ENCODE measurements around the gene ECT2. TPM values are rescaled to one million over a fixed set of nuclear protein-coding genes. Genes with fewer than 3 reads are reported as not detected.
A peak's percentile ranks its signal among the peaks of the same experiment; 100 is the strongest.
"Not testable (repeated sequence)": the region's sequence is repeated elsewhere in the genome, so short reads cannot be mapped to it uniquely, and the experiment has no call there.

ECT2 gene
- total RNA-seq, 2 experiments from 2014 or later: 51.5 to 66.1 TPM

DNA sequence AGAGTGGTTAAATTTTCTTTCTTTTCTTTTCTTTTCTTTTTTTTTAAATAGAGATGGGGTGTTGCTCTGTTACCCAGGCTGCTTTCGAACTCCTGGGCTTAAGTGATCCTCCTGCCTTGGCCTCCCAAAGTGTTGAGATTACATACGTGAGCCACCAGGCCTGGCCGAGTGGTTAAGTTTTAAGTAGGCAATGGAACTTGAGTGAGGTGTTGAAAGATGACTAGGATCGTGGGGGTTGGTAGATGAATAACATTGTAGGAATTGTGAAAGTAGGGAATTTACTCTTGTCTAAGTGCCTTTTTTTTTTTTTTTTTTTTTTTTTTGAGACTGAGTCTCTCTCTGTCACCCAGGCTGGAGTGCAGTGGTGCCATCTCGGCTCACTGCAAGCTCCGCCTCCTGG, 9.9 kb downstream of the ECT2 start:
- H3K9me2 ChIP-seq (ENCODE audit: insufficient read depth, low read length); H4K20me1 ChIP-seq (ENCODE audit: insufficient read depth, low read length); DNase-seq (ENCODE audit: low spot score); H2AFZ ChIP-seq (ENCODE audit: low read length); H3K4me3 ChIP-seq (ENCODE audit: low read depth, low read length, poor library complexity, severe bottlenecking); intact Hi-C loops (cut with micrococcal nuclease; ENCODE audit: unreplicated experiment); H3K27ac ChIP-seq (ENCODE audit: low read depth, low read length, poor library complexity, severe bottlenecking); CTCF ChIA-PET (ENCODE audit: unreplicated experiment); H3K4me1 ChIP-seq (ENCODE audit: insufficient read depth, low read length, poor library complexity, severe bottlenecking); H3K9me3 ChIP-seq (ENCODE audit: low read length); H3K4me2 ChIP-seq (ENCODE audit: low read length); BruUV-seq (replicated peaks): not testable (repeated sequence)
- Histone ChIP-seq H3K79me2 (ENCODE audit: insufficient read depth, low read depth, low read length) (peaks cover 31% of the 10 kb centered on the region; the same call in 1 of the 2 replicates), H3K36me3 (ENCODE audit: insufficient read depth, low read length) (peaks cover 100% of the 10 kb centered on the region)
- POLR2A ChIA-PET: interaction anchor here (1.7 kb wide), 1 partner anchor 10 kb away, joined by 7 read pairs; the partner anchor contains the start of gene ECT2

DNA sequence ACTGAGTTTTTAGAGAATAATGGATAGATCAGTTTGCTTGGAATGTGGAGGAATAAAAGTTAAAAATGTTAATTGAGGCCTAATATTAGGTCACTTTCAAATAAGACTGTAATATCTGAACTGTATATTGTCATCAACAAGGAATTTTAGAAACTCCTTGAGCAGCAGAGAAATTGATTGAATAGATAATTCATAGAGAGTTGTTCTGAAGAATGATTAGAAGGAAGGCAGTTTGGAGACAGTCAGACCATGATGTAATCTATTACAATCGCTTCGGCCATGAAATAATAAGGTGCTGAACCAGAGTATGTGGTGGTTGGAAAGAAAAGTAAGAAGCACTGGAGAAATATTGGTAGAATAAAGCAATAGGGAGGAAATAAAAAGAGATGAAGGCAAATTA, 15.7 kb downstream of the ECT2 start:
- Histone ChIP-seq H3K9me2 (ENCODE audit: insufficient read depth, low read length) (no peaks in the 10 kb centered on the region), H2AFZ (ENCODE audit: low read length) (no peak overlapping the region), H3K4me3 (ENCODE audit: low read depth, low read length, poor library complexity, severe bottlenecking) (no peak overlapping the region), H3K9me3 (ENCODE audit: low read length) (no peaks in the 10 kb centered on the region), H3K27ac (ENCODE audit: low read depth, low read length, poor library complexity, severe bottlenecking) (no peak overlapping the region), H3K79me2 (ENCODE audit: insufficient read depth, low read depth, low read length) (no peaks in the 10 kb centered on the region), H3K4me1 (ENCODE audit: insufficient read depth, low read length, poor library complexity, severe bottlenecking) (no peaks in the 10 kb centered on the region), H4K20me1 (ENCODE audit: insufficient read depth, low read length) (no peaks in the 10 kb centered on the region; the same call in 1 of the 2 replicates), H3K4me2 (ENCODE audit: low read length) (no peak overlapping the region), H3K36me3 (ENCODE audit: insufficient read depth, low read length) (peaks cover 100% of the 10 kb centered on the region)
- no peak for TF ChIP-seq EZH2phosphoT487 (IDR thresholded peaks at IDR 0.05; ENCODE audit: borderline replicate concordance, low read depth, low read length)
- TF ChIP-seq, protein P1, sequence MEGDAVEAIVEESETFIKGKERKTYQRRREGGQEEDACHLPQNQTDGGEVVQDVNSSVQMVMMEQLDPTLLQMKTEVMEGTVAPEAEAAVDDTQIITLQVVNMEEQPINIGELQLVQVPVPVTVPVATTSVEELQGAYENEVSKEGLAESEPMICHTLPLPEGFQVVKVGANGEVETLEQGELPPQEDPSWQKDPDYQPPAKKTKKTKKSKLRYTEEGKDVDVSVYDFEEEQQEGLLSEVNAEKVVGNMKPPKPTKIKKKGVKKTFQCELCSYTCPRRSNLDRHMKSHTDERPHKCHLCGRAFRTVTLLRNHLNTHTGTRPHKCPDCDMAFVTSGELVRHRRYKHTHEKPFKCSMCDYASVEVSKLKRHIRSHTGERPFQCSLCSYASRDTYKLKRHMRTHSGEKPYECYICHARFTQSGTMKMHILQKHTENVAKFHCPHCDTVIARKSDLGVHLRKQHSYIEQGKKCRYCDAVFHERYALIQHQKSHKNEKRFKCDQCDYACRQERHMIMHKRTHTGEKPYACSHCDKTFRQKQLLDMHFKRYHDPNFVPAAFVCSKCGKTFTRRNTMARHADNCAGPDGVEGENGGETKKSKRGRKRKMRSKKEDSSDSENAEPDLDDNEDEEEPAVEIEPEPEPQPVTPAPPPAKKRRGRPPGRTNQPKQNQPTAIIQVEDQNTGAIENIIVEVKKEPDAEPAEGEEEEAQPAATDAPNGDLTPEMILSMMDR (conservative IDR thresholded peaks at IDR 0.05; ENCODE audit: low read length): no peak
- ChIA-PET CTCF (ENCODE audit: unreplicated experiment) (no interaction called here), POLR2A (no interaction called here)
- intact Hi-C loops (cut with micrococcal nuclease; ENCODE audit: unreplicated experiment): no loop called here
- DNase-seq (ENCODE audit: low spot score): no peak
- no TSS peak for BruUV-seq (replicated peaks)

DNA sequence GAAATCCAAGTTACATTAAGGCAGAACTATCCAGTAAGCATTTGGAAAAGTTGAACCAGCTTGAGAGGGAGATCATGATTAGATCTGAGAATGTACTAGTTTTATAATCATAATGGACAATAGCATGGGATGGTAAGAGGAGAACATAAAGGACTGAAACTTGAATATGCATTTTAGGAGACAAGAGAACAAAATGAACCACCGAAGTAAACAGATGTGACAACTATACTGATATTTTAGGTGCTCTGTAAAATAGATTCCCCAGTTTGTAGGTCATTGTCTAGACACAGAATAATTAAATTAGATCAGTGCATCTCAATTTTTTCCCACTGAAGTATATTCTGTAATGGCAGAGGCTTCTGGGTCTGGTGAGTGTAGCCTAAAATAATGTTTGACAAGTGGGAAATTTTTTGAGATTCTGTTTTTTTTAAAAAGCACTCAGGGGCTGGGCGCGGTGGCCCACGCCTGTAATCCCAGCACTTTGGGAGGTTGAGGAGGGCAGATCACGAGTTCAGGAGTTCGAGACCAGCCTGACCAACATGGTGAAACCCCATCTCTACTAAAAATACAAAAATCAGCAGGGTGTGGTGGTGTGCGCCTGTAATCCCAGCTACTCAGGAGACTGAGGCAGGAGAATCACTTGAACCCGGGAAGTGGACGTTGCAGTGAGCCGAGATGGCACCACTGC, 16.3 kb downstream of the ECT2 start:
- Histone ChIP-seq H3K9me3 (ENCODE audit: low read length) (no peaks in the 10 kb centered on the region), H4K20me1 (ENCODE audit: insufficient read depth, low read length) (no peaks in the 10 kb centered on the region; the same call in 1 of the 2 replicates), H2AFZ (ENCODE audit: low read length) (no peak overlapping the region), H3K4me1 (ENCODE audit: insufficient read depth, low read length, poor library complexity, severe bottlenecking) (no peaks in the 10 kb centered on the region), H3K27ac (ENCODE audit: low read depth, low read length, poor library complexity, severe bottlenecking) (no peak overlapping the region), H3K4me3 (ENCODE audit: low read depth, low read length, poor library complexity, severe bottlenecking) (no peak overlapping the region), H3K36me3 (ENCODE audit: insufficient read depth, low read length) (peaks cover 100% of the 10 kb centered on the region), H3K4me2 (ENCODE audit: low read length) (no peak overlapping the region), H3K79me2 (ENCODE audit: insufficient read depth, low read depth, low read length) (no peaks in the 10 kb centered on the region), H3K9me2 (ENCODE audit: insufficient read depth, low read length) (no peaks in the 10 kb centered on the region)
- no peak for DNase-seq (ENCODE audit: low spot score)
- ChIA-PET CTCF (ENCODE audit: unreplicated experiment) (no interaction called here), POLR2A (interaction anchor here (0.6 kb wide), 1 partner anchor 1905 kb away, joined by 3 read pairs; no protein-coding TSS in a partner anchor)
- intact Hi-C loops (cut with micrococcal nuclease; ENCODE audit: unreplicated experiment): no loop called here
- TSS peak; percentile 10 for BruUV-seq (replicated peaks)
- TF ChIP-seq, protein P1 (conservative IDR thresholded peaks at IDR 0.05; ENCODE audit: low read length): no peak
- TF ChIP-seq EZH2phosphoT487 (IDR thresholded peaks at IDR 0.05; ENCODE audit: borderline replicate concordance, low read depth, low read length): no peak

Data from OCI-LY7 (cell line).